ENCODE data around the gene AMIGO1.

- TF ChIP-seq CTCF (IDR thresholded peaks at IDR 0.05; ENCODE audit: borderline replicate concordance, extremely low read depth, low read length, poor library complexity, severe bottlenecking) = no peak
- no peak for TF ChIP-seq EZH2 (IDR thresholded peaks at IDR 0.05; ENCODE audit: borderline replicate concordance, low read depth, low read length, severe bottlenecking)
Measured at GRCh38 chr1:109487261-109487660, 22.3 kb downstream of the AMIGO1 start.
